ENCODE results near the gene AIFM3.
"Not testable (repeated sequence)": the region's sequence is repeated elsewhere in the genome, so short reads cannot be mapped to it uniquely, and the experiment has no call there.

Gene AIFM3

GRCh38 chr22:20942203-20942902 is 24.7 kb upstream of the AIFM3 start:
- not testable (repeated sequence) for DNase-seq

DNA sequence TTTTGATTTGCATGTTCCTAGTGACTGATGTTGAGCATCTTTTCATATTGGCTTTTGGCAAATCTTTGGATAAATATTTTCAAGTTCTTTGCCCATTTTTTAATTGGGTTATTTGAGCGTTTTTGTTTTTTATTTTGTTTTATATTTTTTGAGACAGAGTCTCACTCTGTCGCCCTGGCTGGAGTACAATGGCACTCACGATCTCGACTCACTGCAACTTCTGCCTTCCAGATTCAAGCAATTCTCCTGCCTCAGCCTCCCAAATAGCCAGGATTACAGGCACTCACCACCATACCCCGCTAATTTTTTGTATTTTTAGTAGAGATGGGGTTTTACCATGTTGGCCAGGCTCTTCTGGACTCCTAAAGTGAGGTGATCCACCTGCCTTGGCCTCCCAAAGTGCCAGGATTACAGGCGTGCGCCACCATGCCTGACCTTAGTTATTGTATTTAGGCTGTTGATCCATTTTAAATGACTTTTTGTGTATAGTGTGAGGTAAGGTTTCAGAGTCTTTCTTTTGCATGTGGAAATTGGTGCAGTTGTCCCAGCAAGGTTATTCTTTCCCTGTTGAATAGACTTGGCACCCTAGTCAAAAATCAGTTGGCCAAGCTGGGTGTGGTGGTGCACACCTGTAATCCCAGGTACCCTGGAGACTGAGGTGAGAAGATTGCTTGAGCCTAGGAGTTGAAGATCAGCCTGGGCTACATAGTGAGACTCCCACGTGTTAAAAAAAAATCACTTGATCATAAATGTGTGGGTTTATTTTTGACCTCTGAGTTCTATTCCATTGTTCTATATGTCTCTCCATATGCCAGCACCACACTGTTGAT is 23.7 kb upstream of the AIFM3 start:
- DNase-seq = no peak

DNA sequence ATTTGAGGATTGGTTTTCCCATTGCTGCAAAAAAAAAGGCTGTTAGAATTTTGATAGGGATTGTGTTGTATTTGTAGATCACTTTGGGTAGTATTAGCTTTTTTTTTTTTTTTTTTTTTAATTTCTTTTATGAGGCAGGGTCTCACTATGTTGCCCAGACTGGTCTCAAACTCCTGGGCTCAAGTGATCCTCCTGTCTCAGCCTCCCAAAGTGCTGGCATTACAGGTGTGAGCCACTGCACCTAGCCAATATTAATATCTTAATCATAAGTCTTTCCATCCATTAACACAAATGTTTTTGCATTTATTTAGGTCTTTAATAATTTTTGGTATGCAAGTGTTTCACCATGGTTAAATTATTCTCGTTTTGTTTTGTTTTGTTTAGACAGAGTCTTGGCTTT is 23.0 kb upstream of the AIFM3 start:
- no peak for DNase-seq

- DNase-seq = no peak
These were observed 21.5 kb upstream of the AIFM3 start for GRCh38 chr22:20945578-20945934.

DNA sequence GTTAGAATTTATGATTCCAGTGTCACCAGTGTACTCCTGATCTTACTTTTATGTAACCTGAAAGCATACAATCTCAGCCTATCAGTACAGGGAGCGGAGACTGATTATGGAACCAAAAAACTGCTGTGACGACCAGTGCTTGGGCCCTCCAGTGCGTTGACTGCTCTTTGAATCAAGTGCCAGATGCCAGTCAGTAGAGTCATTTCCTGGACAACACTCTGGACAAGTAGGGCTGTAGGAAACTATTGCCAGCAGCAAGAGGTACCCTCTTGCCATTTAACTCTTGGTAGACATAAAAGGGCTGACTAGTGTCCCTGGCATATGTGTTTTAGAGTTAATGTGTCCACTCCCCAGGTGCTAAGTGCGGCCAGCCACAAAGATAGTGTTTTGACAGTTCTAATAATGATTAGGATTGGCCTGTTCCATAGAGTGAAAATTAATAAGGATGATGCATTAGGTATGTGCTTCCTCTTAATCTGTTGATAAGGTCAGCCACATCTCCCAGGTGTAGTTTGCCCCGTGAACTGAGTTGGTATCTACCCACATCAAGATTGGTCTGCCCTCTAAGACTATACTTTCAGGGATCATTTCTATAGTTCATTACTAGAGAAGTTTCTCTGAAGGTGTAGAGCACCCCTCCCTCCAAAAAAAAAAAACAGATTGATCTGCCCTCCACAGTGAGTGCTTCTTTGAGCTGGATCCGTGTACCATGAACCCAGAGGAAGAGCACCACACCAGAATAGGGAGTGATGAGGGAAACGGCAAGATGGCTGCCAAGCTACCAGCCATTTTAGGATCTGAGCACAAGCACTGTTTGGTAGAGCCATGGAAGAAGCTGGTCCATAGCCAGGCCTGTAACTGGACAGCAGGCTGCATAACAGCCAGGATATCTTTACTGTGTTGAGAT is 20.7 kb upstream of the AIFM3 start:
- DNase-seq = no peak

GRCh38 chr22:20946991-20947390 is 20.1 kb upstream of the AIFM3 start:
- DNase-seq = no peak

DNA sequence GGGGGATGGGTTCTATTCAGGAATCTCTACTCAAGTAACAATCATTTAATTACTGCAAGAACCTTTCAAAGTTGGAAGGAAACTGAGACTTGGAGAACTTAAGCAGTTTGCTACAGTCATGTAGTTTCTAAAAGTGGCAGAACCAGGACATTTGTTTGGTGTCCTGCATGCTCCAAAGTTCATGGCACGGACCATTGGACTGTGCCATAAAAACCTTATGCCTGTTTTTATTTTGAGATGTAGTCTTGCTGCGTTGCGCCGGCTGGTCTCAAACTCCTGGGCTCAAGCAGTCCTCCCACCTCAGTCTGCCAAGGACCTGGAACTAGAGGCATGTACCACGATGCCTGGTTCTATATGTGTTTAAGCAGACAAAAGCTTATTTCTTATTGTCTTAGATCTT is 18.6 kb upstream of the AIFM3 start:
- DNase-seq = no peak

DNA sequence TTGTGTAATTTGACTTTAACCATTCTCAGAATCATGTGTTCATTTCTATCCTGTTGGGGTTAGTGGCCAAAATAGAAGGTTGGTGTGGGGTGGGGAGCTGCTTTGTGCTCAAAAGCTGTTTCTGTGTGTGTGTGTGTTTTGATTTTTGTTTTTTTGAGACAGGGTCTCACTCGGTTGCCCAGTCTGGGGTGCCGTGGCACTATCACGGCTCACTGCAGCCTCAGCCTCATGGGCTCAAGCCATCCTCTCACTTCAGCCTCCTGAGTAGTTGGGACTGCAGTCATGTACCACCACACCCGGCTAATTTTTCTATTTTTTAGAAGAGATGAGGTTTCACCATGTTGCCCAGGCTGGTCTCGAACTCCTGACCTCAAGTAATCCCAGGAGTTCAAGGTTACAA is 18.1 kb upstream of the AIFM3 start:
- no peak for DNase-seq

GRCh38 chr22:20949698-20950183 is 17.3 kb upstream of the AIFM3 start:
- DNase-seq = no peak

GRCh38 chr22:20951151-20951931 is 15.7 kb upstream of the AIFM3 start:
- no peak for DNase-seq

GRCh38 chr22:20951932-20952380 is 15.1 kb upstream of the AIFM3 start:
- DNase-seq = no peak

DNA sequence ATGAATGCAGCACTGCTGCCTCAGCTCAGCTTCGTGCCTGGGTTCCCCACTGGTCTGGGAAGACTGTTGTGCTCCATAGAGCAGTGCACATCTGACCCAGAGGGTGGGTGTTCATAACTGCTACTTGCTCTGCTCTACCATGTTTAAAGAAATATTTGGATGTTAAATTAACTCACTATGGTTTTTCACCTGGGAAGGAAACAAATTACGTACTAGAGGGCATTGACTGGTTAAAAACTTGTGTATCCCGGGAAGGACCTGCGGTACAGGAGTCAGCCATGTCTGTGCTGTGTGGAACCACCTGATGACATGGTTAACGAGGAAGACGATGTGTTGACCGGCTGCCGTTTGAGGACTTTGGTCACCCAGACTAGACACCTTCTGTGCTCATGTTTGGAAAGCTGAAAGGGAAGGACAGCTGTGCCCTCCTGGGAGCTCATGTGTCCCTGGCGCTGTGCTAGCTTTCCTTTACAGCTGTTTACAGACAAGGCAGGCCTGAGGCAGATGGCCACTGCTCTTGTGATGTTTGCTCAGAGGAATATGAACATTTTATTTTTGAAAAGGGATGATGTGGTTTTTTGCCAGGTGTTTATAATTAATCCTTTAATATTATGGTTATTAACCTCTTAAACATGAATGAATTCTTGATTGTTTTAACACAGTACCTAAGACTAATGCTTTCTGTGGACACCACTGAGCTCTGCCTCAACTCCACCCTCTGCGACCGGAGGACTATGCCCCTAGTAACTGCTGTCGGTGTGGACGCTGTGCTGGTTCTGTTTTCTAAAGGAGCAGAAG is 14.3 kb upstream of the AIFM3 start:
- no peak for DNase-seq

GRCh38 chr22:20953342-20953608 is 13.8 kb upstream of the AIFM3 start:
- DNase-seq = no peak

GRCh38 chr22:20953668-20954500 is 13.2 kb upstream of the AIFM3 start:
- DNase-seq = peak in 3 of 4 experiments; percentile 28 to 49 (median 36)

DNA sequence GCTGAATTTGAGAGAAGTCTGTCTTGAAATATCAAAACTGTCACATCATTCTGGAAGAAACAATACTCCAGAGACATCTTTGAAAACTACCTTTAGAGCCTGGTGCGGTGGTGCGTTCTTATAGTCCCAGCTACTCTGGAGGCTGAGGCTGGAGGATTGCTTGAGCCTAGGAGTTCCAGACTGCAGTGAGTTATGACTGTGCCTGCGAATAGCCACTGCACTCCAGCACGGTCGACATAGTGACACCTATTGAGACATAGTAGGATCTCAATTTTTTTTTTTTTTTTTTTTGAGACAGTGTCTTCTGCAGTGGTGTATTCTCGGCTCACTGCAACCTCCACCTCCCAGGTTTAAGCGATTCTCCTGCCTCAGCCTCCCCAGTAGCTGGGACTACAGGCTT is 11.5 kb upstream of the AIFM3 start:
- DNase-seq = no peak

DNA sequence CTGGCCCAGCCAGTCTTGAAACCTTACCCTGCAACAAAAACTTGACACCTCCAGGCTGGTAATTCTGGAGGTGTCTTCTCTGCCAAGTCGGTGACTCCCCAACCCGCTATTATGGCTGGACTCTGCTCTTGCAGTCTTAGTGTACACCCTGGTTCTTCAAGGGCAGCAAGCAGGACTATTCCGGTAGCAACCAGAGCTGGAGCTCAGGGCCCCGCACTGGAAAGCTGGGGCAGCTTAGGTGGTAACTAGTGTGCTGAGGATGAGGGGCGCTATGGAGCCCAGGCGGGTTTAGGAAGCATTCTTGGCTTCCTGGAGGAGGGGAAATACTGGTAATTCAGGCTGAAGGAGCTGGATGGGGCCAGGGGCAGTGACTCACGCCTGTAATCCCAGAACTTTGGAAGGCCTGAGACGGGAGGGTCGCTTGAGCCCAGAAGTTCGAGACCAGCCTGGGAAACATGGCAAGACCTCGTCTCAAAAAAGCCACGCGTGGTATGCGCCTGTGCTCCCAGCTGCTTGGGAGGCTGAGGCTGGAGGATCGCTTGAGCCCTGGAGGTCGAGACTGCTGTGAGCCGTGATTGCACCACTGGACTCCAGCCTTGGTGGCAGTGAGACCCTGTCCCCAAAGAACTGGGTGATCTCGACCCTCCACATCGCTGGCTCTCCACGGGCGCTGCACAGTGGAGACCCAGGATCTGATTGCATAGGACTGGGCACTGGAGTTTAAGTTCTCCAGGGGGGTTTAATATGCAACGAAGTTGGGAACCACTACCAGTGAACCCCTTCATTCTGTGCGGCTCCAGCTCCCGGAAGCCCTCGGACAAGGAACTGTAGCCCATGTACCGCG is 10.6 kb upstream of the AIFM3 start:
- DNase-seq = peak; percentile 18 to 74 (median 42)

DNA sequence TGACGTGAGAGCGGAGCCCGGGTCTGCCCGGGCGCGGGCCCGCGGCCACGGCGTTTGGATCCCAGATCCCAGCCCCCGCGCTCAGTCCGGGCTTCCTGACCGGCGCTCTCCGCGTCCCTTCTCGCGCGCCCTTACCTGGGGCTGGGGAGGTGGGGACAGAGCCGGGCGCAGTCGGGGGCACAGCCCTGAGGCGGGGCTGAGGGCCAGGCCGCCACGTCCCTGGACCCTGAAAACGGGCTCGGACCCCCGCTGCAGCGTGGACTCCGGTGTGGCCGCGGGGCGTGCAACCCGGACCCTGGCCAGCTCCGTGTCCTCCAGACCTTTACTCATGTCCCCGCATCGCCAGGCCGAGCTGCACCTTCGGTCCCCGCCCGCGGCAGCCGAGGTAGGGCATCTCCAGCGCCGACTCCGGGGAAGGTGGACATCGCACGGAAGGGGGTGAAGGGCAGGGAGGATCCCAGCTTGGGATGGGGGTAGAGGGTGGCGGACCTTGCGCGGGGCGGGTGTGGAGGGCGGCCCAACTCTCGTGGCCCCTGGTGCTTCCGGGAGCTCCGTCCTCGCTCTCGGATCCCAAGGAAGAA is 9.9 kb upstream of the AIFM3 start:
- peak in 3 of 4 experiments; percentile 21 to 79 (median 60) for DNase-seq

GRCh38 chr22:20957683-20958431 is 9.2 kb upstream of the AIFM3 start:
- peak; percentile 55 to 81 (median 68) for DNase-seq
